Stimulated activated CD4-positive, alpha-beta T cell treated with anti-CD3 and anti-CD28 coated beads, Interleukin-12 subunit alpha, Interleukin-12 subunit beta, amount 100 ng/mL, for 4 hours (primary cell): ENCODE data around the gene TACR1.
"Not testable (repeated sequence)": the region's sequence is repeated elsewhere in the genome, so short reads cannot be mapped to it uniquely, and the experiment has no call there.

ENCODE experiments used
- DNase-seq: peaks from one replicate; pipeline ENCODE4 v3.0.0-alpha.2; 2020

The TACR1 gene, protein sequence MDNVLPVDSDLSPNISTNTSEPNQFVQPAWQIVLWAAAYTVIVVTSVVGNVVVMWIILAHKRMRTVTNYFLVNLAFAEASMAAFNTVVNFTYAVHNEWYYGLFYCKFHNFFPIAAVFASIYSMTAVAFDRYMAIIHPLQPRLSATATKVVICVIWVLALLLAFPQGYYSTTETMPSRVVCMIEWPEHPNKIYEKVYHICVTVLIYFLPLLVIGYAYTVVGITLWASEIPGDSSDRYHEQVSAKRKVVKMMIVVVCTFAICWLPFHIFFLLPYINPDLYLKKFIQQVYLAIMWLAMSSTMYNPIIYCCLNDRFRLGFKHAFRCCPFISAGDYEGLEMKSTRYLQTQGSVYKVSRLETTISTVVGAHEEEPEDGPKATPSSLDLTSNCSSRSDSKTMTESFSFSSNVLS

DNA sequence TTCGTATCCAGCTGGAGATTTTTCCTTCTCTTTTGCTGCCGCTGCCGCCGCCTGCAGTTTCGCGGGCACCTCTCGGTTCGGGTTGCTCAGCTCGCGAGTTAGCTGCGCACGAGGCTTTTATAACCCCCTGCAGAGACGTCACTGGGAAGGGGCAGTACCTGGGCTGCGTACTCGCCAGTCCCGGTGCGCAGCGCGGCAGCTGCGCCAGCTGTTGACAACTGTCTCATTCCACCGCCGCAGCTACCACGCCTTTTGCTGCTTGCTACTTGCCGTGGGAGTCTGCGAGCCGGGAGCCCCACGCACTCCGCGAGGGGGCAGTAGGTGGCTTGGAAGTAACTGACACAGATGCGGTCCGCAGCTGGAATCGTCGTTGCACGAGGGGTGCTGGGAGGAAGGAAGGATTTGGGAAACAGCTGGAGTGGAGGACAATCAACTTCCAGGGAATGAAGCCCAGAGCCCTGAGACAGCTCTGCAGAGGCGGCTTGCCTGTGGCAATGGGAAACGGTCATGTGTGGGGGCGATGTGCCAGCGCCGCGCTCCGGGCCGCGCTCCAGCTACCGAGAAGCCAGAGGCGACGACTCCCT is at the start of gene TACR1:
Gene TACR1 (minus strand): TSS at position 93 of the 584 bp plus-strand sequence. CDS start 586 bp downstream, outside the sequence.
- DNase-seq: peak; percentile 42

DNA sequence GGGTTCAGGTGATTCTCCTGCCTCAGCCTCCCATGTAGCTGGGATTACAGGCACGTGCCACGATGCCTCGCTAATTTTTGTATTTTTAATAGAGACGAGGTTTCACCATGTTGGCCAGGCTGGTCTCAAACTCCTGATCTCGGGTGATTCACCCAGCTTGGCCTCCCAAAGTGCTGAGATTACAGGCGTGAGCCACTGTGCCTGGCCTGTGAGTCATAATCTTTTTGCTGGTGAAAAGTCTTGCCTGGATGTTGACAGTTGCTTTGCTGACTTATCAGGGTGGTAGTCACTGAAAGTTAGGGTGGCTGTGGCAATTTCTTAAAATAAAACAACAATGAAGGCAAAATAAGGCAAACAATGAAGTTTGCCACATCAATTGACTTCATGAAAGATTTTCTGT is 49.3 kb upstream of the TACR1 start:
- DNase-seq: not testable (repeated sequence)

DNA sequence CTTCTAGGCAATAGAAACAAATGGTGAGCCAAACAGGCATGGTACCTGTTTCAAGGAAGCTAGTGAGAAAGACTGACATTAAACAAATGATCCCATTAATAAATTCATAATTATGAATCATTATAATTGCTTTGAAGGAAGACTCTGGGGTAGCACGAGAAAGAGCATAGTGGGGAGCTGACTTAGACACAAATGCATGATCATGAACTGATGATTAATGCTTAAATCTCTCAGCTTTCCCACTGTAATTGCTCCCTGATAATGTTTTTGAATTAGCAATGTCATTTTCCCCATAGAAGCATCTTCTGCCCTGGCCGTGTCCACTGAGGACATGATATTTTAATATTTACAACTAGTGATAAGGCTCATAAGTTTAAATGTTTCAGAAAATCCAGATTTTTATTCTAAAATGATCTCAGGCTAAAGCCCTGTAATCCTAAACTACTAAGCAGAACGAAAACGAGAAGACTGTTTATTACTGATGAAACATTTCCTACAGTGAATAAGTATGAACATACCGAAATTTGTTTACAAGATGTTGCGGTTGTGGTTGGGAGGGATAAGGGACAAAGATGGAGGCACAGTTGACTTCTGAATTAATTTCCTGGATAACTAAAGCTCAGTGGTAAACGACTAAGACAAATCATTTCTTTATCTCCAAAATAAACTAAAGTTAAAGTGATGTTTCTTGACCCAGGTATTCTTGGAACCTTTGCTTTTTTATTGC is 47.3 kb upstream of the TACR1 start:
- no peak for DNase-seq

DNA sequence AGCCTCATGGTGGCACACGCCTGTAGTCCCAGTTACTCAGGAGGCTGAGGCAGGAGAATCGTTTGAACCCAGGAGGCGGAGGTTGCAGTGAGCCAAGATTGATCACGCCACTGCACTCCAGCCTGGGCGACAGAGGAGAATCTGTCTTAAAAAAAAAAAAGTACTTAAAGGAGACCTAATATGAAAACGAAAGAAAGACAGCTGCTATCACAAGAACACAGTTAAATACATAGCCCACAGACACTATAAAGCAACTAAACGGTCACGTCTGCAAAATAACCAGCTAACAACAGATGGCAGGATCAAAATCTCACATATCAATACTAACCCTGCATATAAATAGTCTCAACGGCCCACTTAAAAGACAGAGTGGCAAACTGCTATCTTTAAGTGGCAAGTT is 43.9 kb upstream of the TACR1 start:
- DNase-seq: no peak

DNA sequence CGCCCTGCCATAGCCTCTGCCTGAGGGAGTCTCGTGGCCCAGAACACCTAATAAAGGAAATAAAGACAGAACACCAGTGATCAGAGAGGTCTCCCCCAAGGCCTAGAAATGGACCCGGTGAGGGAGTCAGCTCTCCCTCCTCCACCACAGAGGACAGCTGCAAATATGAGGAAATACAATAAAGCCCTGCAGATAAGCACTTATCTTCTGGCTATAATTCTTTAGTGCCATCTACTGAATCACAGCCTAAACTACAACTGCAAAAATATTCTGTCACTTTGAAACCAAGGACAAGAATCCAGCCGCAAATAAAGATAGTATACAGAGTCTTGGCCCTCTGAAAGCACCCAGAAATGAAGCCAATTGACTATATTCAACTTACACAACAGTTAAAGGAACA is 42.4 kb upstream of the TACR1 start:
- no peak for DNase-seq

DNA sequence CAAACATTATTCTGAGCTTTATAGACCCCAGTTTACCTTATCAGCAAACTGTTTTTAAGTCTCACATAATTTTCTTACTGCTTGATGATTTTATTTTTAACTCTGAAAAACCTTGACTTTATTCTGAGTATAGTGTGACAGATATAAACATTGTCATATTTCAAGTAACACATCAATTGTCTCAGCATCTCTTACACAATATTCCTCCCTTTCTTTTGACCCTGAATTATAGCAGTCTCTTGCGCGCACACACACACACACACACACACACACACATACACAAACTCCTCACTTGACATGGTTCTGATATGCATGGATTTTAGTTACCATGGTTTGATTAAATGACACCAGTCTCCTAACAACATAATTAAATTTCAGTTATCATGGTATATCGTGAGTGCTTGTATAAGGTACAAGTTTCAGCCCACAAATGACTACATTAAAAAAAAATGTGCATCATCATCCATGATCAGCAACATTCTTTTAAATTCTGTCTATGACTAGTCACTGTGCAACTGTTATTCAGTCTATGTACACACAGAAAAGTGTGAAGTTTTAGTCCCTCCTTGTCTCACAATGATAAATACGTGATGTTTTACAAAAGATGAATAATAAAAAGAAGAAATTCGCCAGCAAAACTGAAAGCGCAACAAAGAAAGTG is 39.5 kb upstream of the TACR1 start:
- no peak for DNase-seq

DNA sequence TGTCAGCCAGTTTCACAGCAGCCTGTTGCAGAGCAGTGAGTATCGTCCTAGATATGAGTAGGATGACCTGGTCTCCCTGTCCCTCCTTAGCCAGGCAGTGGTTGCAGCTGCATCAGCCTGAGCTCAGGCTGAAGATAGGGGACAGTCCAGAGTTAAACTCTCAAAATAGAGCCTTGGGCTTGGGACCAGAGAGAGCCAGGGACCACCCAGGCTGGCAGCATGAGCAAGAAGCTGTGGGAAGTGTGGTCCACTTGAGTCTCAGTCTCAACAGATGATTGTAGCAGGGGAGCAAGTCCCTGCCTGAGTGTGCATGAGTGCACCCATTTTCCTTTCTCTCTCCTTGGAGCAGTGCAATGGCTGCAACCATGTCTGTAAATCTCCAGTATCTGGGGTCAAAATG is 38.0 kb upstream of the TACR1 start:
- DNase-seq: no peak

DNA sequence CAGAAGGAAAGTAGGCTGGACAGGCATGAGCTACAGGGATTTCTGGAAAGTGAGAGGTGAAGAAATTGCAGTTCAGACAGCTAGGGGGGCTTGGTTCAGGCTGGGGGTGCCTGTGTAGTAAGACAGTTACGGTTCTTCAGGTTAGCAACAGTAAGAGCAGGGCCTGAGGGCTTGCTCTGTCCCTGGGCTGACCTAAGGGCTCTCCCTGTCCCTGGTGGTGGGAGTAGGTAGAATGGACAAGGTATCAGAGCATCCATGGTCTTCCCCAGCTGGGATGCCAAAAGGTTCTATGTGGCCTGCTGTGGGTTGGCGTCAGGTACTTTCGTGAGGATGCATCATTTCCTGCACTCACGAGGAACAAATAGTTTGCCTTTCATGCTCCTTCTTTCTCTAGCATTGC is 34.6 kb upstream of the TACR1 start:
- no peak for DNase-seq

DNA sequence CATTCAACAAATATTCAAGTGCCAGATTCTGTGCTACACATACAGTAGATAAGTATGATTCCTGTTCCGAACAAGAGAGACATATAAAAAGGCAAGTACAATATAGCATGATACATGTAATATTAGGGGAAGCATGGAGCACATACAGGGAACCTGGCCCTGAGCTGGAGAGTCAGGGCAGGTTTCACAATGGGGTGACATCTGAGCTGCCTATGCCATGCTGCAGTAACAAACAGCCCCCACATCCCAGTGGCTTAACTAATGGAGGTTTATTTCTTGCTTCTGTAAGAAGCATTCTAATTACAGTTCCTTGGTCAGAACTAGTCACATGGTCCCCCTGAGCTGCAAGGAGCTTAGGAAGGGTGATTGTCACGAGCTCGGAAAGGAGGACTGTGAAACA is 27.3 kb upstream of the TACR1 start:
- no peak for DNase-seq

DNA sequence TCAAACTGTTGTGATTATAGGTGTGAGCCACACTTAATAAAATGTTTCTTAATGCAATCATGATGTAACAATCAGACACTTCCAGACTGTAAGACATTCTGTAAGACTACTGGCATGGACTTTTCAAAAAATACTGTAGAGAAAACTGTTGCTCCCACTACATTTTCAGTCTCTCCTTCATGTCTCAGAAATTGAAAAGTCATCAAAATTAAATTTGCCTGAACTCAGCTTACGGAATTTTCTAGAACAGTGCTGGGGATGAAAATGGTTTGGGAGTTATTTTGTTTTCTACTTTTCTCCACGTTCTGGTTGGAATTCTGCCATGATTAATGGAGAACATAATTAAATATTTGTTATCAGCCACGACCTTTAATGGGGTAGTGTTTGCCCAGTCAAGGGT is 26.8 kb upstream of the TACR1 start:
- DNase-seq: no peak

DNA sequence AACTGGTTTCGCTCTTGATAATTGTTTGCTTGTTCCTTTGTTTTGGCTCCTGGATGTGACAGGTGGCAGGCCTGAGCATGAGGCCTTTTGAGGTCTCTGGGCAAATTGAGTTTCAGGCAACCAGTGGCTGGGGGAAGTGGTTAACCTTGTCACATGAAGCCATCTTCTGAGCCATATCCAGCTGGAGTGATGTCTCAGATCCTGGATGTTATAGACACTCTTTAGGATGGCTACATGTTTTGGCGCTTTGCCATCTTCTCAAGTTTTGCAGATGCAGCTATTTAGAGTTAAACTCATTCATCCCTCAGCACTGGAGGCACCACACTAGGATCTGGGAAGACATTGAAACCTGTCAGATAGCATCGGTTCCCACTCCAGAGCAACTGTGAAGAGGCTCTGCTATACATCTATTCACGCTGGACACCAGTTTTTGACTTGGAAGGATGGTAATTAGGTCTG is 25.3 kb upstream of the TACR1 start:
- no peak for DNase-seq

DNA sequence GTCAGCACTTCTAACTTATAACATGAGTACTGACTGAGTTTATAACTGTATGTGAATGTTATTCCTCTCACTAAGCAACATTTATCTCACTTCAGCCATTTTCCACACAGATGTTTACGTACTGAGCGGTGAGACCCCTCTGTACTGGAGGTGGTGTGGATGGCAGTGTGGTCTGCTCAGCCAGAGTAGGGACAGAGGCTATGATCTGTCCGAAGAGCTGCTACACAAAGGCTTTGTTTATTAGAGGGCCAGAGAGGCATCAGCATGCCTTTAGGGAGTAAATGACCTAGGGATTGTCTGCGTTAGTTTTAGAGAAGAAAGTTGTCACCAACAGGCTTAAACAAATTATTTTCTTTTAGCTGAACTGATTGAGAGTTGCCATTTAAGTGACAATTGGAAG is 23.2 kb upstream of the TACR1 start:
- no peak for DNase-seq

DNA sequence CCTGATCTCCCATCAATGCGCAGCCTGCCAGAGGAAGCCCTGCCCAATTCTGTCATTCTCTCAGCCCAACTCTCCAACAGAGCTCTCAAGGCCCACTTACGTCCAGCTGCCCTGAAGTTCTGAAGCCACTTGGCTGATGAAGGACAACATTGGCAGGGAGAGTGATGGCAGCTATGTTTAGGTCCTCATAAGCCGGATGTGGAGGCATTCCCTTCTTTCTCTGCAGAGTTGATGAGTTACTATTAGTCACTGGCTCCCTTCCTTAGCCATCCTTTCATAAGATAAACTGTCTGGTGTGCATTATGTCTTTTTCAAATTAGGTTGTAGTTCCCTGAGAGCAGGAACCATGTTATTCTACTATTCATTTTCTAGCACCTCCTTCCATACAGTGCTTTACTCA is 22.5 kb upstream of the TACR1 start:
- DNase-seq: no peak

DNA sequence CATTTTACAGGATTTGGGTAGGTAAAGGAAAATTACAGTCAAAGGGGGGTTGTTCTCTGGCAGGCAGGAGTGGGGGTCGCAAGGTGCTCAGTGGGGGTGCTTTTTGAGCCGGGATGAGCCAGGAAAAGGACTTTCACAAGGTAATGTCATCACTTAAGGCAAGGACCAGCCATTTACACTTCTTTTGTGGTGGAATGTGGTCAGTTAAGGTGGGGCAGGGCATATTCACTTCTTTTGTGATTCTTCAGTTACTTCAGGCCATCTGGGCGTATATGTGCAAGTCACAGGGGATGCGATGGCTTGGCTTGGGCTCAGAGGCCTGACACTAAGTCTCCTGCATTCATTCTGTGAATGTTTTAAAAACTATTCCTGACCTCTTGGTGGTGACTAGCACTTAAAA is 19.9 kb upstream of the TACR1 start:
- not testable (repeated sequence) for DNase-seq

DNA sequence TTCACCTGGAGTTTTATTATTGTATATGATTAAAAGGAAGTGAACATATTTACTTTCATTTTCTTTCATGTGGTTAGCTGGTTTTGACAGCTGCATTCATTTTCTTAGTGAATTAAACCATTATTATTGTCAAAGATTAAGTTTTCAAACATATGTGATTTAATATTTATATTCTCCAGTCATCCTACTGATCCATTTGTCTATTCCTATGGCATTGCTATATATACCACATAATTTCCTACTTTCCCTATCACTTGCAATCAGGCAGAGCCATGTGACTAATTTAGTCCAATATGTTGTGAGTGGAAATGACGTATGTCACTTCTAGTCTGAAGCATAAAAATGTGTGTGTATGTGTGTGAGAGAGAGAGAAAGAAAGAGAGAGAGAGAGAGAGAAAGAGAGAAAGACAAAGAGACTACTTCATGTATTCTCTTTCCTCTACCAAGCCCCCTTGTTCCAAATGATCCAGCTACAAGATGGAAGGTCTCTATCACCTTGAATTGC is 12.0 kb upstream of the TACR1 start:
- no peak for DNase-seq

DNA sequence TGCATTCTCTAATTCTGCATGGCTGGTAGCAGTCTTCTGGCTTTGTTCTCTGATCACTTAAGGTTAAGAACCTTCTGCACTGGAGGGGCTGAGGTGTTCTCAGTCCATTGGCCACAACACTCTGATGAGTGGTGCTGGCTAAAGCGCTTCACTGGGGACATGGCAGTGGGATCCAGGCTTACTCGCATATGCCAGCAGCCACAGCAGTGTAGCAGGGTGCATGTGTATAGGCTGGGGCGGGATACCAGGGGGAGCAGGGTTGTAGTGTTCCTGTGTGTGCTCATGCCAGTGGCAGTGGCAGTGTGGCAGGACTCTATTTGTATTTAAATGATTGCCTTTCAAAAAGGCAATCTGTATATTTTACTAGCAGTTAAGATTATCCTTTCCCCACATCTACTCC is 11.1 kb upstream of the TACR1 start:
- no peak for DNase-seq

DNA sequence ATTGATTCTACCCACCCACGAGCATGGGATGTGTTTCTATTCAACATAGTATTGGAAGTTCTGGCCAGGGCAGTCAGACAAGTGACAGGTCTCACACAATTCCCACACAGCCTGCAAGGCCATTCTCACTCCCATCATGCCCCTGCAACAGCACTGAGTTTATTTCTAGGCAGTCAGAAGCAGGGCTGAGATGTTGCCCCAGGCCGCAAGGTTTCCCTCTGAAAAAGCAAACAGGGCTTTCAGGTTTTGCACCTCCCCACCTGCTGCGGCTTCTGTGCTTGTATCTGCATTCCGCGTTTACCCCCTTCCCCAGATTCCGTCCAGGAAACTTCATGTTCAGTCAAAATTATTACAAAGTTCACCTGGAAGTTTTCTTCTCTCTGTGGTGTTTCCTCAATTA is 9.4 kb upstream of the TACR1 start:
- no peak for DNase-seq

DNA sequence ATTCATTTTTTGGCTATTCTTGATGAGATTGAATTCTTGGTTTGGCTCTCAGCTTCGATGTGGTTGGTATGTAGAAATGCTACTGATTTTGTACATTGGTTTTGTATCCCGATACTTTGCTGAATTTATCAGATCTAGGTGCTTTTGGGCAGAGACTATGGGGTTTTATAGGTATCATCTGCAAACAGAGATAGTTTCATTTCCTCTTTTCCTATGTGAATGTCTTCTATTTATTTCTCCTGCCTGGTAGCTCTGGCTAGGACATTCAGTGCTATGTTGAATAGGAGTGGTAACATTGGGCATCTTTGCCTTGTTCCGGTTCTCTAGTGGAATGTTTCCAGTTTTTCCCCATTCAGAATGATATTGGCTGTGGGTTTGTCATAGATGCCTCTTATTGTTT is 5.5 kb upstream of the TACR1 start:
- DNase-seq: no peak

DNA sequence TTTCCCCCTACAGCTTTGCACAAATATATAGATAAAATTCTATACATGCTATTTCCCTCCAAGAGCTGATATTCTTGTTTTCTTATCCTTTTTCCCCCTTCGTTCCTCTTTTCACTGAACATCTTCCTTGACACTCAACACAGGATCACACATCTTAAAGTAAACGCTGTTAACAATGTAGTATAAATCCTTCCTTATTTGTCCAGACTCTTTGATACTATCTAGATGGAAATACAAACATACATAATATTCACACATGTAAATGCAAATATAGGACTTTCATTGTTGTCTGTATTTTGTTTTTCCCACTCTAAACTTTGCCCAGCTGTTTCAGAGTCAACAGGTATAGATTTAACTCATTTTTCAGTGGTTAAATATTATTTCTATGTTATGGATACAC is 3.0 kb upstream of the TACR1 start:
- no peak for DNase-seq

DNA sequence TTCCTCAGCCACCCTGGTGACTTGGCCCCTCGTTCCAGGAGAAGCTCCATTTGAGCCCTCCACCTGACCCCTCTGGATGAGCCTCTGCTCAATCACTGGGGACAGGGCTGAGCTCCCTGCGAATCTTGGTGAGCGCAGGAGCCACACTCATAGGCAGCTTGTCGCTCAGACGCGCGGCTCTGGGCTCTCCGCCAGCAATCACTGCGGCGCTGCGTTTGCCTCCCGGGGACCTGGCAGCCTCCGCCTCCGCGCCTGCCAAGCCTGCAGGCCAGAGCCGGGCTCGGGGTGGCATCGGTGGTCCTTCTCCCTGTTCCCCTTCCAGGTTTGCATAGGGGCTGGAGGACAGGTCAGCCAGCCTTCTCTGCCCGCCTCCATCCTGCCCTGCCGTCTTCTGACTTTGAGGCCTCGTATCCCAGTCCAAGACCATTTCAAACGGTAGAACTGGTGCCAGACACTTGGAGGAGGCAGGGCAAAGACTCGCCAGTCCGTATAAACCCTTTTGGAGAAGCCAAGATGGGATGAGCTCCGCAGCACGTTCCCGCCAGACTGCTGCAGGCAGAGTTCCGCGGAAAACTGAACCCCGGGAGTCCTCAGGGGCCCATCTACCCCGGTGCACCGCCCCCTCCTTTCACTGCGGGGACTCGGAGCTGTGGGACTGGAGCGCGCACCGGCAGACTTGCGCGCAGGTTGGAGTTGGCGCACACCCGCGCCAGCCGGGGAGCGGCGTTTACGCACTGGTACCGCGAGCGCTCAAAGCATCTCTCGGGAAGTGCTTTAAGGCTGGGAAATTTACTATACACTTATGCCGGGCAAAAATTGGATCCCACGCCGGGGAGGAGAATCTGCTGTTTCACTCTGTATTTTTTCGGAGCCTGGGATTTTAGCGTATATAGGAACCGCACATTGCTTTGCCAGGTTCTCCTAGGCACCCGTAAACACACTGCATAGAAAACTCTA is 1.1 kb upstream of the TACR1 start:
- no peak for DNase-seq

DNA sequence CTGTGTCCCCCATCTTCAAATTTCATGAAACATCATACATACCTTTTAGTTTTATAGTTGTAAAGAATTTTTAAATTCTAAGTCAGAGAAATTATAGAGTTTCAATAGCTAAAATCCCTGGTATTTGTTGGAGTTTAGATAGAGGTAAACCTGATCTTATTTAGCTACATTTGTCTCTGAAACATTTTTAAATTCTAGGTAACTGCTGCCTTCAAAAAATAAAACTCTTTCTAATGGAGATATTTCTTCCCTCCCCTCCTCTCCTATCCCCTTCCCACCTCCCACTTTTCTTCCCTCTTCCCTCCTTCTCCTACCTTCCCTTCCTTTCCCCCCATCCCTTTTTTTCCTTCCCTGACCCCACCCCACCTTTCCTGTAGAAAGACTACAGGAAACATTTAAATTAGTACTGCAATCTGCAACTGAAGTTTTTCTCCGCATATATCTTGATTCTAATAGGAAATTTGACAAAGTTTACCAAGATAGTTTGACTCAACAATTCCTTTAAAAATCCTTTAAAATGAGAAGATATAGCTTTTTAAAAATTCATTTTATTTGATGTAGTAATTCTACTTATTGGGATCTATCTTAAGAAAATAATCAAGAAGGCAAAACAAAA is 4.1 kb downstream of the TACR1 start:
- DNase-seq: no peak
